GM10266 (cell line): ENCODE results near the gene GJB6.
A peak's percentile ranks its signal among the peaks of the same experiment; 100 is the strongest.

Experiments used
- DNase-seq: peaks from one replicate; pipeline ENCODE4 v3.0.0; 2012; ENCODE audit errors: extremely low spot score
- TF ChIP-seq, protein P1 (sequence below): IDR thresholded peaks from 2 replicates; pipeline ENCODE4 v1.5.1; 2012; ENCODE audit warnings: mild to moderate bottlenecking, low read depth; ENCODE audit not compliant: control insufficient read depth, insufficient read depth; ENCODE audit errors: missing control alignments

GJB6 gene

DNA sequence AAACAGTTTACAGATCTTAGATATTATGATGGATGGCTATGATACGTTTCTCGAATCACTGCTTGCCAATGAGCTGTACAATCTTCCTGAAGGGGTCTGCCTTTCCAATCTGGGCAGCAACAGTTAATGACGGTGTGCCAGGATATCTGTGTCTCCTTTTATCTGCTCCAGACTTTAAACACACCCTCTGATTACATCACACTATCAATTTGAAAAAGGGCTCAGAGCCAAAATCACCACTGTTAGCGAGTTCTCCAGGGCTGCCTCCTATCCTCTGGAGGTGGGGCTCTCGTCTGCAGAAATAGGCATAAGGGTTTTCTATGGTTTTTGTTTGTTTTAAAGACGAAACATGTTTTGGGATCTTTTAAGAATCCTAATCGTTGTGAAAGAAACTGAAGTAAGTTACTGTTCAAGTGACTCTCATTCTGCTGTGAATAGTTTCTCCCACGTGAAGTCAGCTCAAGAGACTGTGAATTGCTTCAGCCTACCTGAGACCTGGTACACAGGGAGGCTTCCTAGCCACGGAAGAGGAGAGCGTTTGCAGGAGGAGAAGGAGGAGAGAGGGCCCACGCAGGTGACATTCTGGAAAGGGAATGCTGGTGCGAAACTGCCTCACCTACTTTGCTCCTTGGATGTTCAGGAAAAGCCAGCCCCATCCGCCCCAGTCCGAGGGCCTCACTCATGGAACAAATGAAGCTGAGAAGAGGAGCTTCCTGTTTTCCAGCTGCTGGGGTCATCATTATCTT, 56.0 kb downstream of the GJB6 start:
- TF ChIP-seq, protein P1, sequence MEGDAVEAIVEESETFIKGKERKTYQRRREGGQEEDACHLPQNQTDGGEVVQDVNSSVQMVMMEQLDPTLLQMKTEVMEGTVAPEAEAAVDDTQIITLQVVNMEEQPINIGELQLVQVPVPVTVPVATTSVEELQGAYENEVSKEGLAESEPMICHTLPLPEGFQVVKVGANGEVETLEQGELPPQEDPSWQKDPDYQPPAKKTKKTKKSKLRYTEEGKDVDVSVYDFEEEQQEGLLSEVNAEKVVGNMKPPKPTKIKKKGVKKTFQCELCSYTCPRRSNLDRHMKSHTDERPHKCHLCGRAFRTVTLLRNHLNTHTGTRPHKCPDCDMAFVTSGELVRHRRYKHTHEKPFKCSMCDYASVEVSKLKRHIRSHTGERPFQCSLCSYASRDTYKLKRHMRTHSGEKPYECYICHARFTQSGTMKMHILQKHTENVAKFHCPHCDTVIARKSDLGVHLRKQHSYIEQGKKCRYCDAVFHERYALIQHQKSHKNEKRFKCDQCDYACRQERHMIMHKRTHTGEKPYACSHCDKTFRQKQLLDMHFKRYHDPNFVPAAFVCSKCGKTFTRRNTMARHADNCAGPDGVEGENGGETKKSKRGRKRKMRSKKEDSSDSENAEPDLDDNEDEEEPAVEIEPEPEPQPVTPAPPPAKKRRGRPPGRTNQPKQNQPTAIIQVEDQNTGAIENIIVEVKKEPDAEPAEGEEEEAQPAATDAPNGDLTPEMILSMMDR, result no peak
- no peak for DNase-seq

DNA sequence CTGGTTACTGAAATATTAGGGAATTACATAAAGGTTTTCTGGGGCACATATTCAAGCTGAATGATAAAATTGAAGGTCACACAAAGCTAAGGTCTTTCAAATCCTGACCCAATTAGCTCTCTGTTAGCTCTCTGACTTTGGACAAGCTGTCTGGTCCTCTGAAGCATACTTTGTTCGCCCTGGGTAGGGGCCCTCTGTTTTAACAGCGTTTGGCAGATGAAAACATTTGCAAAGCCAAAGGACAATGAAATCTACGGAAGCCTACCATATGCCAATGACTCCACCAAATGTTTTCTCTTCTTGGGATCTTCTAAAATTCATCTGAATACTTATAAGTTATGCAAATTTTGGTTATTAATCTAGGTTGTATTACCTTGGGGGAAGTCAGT, 56.7 kb downstream of the GJB6 start:
- TF ChIP-seq, protein P1, result no peak
- no peak for DNase-seq

DNA sequence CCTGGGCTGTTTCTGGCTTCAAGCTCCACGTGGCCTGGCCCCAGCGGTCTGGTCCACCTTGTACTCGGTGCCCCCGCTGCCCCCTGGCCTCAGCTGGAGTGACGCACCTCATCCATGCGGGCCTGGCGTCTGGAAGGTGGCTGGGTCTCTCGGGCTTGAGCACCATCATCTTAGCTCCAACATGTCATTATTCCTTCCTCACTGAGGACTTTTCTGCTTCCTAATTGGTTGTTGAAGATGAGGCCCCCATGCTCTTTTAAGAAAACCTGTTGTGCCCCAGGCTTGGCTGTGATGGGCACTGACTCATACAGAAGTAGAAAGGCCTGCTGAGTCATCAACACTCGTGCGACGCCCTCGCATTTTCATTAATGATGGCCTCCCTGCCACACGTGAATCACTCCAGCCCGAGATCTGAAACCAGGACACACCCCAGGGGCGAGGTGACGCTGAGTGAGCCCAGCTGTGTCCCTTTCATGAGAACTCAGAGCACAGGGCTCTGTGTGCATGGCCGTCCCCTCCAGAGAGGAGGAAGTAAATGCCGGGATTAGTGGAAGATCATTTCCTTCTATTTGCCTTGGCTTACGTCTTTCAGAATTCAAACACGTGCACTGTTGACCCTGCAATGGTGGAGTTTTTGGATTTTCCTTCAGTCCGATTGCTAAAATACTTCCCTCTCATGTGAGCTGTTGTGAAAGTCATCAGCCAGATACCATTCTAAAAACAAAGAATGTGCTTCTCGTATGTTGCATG, 57.3 kb downstream of the GJB6 start:
- TF ChIP-seq, protein P1, result no peak
- peak; percentile 72 for DNase-seq

DNA sequence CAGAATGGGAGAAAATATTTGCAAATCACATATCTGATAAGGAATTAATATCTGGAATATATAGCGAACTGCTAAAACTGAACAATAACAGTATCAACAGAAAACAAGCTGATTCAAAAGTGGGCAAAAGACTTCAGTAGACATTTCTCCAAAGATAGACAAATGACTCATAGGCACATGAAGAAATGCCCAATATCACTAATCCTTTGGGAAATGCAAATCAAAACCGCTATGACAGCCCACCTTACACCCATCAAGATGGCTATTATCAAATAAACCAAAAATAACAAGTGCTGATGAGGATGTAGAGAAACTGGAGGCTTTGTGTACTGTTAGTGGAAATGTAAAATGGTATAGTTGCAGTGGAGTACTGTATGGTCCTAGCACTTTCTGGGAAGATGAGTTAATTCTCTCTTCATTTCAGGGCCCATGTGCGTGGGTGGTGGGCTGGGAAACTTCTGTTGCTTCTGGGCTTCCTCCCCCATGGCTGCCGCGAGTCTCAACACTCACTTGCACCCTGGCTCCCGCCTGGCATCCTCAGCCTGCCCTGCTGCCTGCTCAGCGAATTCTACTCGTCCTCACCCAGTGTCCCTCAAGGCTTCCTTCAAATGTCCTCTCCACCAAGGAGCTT, 58.9 kb downstream of the GJB6 start:
- TF ChIP-seq, protein P1, result no peak
- DNase-seq, result no peak
